ENCODE data around the gene DBP.
A peak's percentile ranks its signal among the peaks of the same experiment; 100 is the strongest.

Gene DBP

GRCh38 chr19:48624791-48625723 lies 12.1 kb downstream of the DBP start (continued):
- TF ChIP-seq ZBTB7A (tag by site-specific recombination; IDR thresholded peaks at IDR 0.05; ENCODE audit: low read depth) = no peak
- TF ChIP-seq KLF7 (tag by site-specific recombination; IDR thresholded peaks at IDR 0.05; ENCODE audit: borderline replicate concordance) = 0 out of 2 replicates have a peak, but pooled peaks have one; percentile 15
- TF ChIP-seq ZNF121 (tag by site-specific recombination; IDR thresholded peaks at IDR 0.05) = no peak
- TF ChIP-seq FEZF1 (tag by site-specific recombination; IDR thresholded peaks at IDR 0.05) = no peak
- 0 out of 2 replicates have a peak, but pooled peaks have one; percentile 27 for TF ChIP-seq SCRT2 (tag by site-specific recombination; IDR thresholded peaks at IDR 0.05)
- TF ChIP-seq, protein P1, sequence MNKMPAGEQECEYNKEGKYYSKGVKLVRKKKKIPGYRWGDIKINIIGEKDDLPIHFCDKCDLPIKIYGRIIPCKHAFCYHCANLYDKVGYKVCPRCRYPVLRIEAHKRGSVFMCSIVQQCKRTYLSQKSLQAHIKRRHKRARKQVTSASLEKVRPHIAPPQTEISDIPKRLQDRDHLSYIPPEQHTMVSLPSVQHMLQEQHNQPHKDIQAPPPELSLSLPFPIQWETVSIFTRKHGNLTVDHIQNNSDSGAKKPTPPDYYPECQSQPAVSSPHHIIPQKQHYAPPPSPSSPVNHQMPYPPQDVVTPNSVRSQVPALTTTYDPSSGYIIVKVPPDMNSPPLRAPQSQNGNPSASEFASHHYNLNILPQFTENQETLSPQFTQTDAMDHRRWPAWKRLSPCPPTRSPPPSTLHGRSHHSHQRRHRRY (tag by site-specific recombination; IDR thresholded peaks at IDR 0.05) = no peak
- TF ChIP-seq MEIS1 (CRISPR knock-in tag; IDR thresholded peaks at IDR 0.05; ENCODE audit: borderline replicate concordance) = no peak
- TF ChIP-seq SALL2 (tag by site-specific recombination; IDR thresholded peaks at IDR 0.05; ENCODE audit: borderline replicate concordance) = no peak
- no peak for TF ChIP-seq MZF1 (tag by site-specific recombination; IDR thresholded peaks at IDR 0.05; ENCODE audit: borderline replicate concordance)

GRCh38 chr19:48624067-48624594 lies 13.0 kb downstream of the DBP start:
- Histone ChIP-seq H3K27ac (ENCODE audit: extremely low read depth, low read depth, low read length) (peak overlapping the region; percentile 51), H3K4me1 (ENCODE audit: control insufficient read depth, insufficient read depth, low read length) (peaks cover 10% of the 10 kb centered on the region), H3K36me3 (ENCODE audit: control insufficient read depth in 2 of 2, insufficient read depth in 1 of 2, low read length in 2 of 2) (peaks cover 0 to 20% of the 10 kb centered on the region in 2 experiments; a peak in 1 of 3 replicates), H3K9me3 (ENCODE audit: control insufficient read depth, insufficient read depth, low read depth, low read length) (no peaks in the 10 kb centered on the region), H3K4me3 (ENCODE audit: low read depth, low read length) (peak overlapping the region; percentile 51)
- POLR2A ChIA-PET = interaction anchor here (0.5 to 3.3 kb wide), 9 partner anchors 8 to 159 kb away, joined by 3 to 28 read pairs (median 4); partner anchors contain the start of genes DBP and FAM83E
- CTCF ChIA-PET = interaction anchor here (0.6 to 1.5 kb wide), 4 partner anchors 21 to 441 kb away, joined by 3 to 5 read pairs (median 4); partner anchors contain the start of gene CA11
- peak; percentile 75 for TF ChIP-seq ZNF76 (tag by site-specific recombination; IDR thresholded peaks at IDR 0.05; ENCODE audit: borderline replicate concordance, low read depth)
- TF ChIP-seq RBAK (tag by site-specific recombination; IDR thresholded peaks at IDR 0.05) = no peak
- peak; percentile 38; the same call in 1 of the 2 replicates for TF ChIP-seq ZNF660 (tag by site-specific recombination; IDR thresholded peaks at IDR 0.05)
- TF ChIP-seq ZNF24 (tag by site-specific recombination; IDR thresholded peaks at IDR 0.05) = no peak
- peak; percentile 100 for TF ChIP-seq KLF10 (tag by site-specific recombination; IDR thresholded peaks at IDR 0.05)
- TF ChIP-seq KLF8 (tag by site-specific recombination; IDR thresholded peaks at IDR 0.05) = peak; percentile 73
- peak; percentile 72 for TF ChIP-seq ZBTB17 (tag by site-specific recombination; IDR thresholded peaks at IDR 0.05)
- no peak for TF ChIP-seq ZBTB7A (tag by site-specific recombination; IDR thresholded peaks at IDR 0.05; ENCODE audit: low read depth)
- TF ChIP-seq ZNF341 (tag by site-specific recombination; IDR thresholded peaks at IDR 0.05; ENCODE audit: low read depth) = no peak; the same call in 1 of the 2 replicates
- no peak for TF ChIP-seq ZNF416 (tag by site-specific recombination; IDR thresholded peaks at IDR 0.05)
- peak; percentile 92 for TF ChIP-seq YY2 (tag by site-specific recombination; IDR thresholded peaks at IDR 0.05)
- no peak for TF ChIP-seq ZNF521 (tag by site-specific recombination; IDR thresholded peaks at IDR 0.05)
- 0 out of 2 replicates have a peak, but pooled peaks have one; percentile 9 for TF ChIP-seq ZEB2 (tag by site-specific recombination; IDR thresholded peaks at IDR 0.05)
- 0 out of 2 replicates have a peak, but pooled peaks have one; percentile 31 for TF ChIP-seq ZNF561 (tag by site-specific recombination; IDR thresholded peaks at IDR 0.05; ENCODE audit: borderline replicate concordance)
- no peak for TF ChIP-seq ZIC2 (tag by site-specific recombination; IDR thresholded peaks at IDR 0.05)
- TF ChIP-seq, protein P2, sequence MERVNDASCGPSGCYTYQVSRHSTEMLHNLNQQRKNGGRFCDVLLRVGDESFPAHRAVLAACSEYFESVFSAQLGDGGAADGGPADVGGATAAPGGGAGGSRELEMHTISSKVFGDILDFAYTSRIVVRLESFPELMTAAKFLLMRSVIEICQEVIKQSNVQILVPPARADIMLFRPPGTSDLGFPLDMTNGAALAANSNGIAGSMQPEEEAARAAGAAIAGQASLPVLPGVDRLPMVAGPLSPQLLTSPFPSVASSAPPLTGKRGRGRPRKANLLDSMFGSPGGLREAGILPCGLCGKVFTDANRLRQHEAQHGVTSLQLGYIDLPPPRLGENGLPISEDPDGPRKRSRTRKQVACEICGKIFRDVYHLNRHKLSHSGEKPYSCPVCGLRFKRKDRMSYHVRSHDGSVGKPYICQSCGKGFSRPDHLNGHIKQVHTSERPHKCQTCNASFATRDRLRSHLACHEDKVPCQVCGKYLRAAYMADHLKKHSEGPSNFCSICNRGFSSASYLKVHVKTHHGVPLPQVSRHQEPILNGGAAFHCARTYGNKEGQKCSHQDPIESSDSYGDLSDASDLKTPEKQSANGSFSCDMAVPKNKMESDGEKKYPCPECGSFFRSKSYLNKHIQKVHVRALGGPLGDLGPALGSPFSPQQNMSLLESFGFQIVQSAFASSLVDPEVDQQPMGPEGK (tag by site-specific recombination; IDR thresholded peaks at IDR 0.05) = peak; percentile 97
- TF ChIP-seq GLIS2 (tag by site-specific recombination; IDR thresholded peaks at IDR 0.05) = peak; percentile 89
- TF ChIP-seq HOXC10 (CRISPR knock-in tag; IDR thresholded peaks at IDR 0.05) = no peak
- peak; percentile 94 for TF ChIP-seq ZNF335 (tag by site-specific recombination; conservative IDR thresholded peaks at IDR 0.05)
- no peak for TF ChIP-seq ZNF626 (tag by site-specific recombination; IDR thresholded peaks at IDR 0.05)
- TF ChIP-seq ZNF266 (tag by site-specific recombination; IDR thresholded peaks at IDR 0.05; ENCODE audit: low read depth) = no peak
- TF ChIP-seq ZNF677 (tag by site-specific recombination; IDR thresholded peaks at IDR 0.05) = no peak
- TF ChIP-seq ZNF624 (tag by site-specific recombination; IDR thresholded peaks at IDR 0.05) = no peak
